ENCODE data around the gene TRAPPC2B.
A peak's percentile ranks its signal among the peaks of the same experiment; 100 is the strongest.

The TRAPPC2B gene

GRCh38 chr19:57362997-57363687, at the start of gene TRAPPC2B, which contains the start of gene ZNF547:
Gene TRAPPC2B, plus strand, starts transcription at chr19:57363551. Its CDS starts 1,283 bp downstream, at chr19:57364834.
Gene ZNF547, plus strand, starts transcription at chr19:57363551. Its CDS starts 5,005 bp downstream, at chr19:57368556.
- H3K4me3 ChIP-seq: peak within 1 kb of the TSS; percentile 95
- peaks cover 14% of the 10 kb centered on the region; the same call in 1 of the 2 replicates for H3K36me3 ChIP-seq (ENCODE audit: insufficient read depth, low read length)
- peak within 1 kb of the TSS; percentile 88 for H3K9ac ChIP-seq (ENCODE audit: insufficient read length)
- H3K27ac ChIP-seq: peak within 1 kb of the TSS; percentile 98
- DNase-seq (ENCODE audit: low read depth, low spot score): peak; percentile 94
- peaks cover 3% of the 10 kb centered on the region; the same call in 1 of the 2 replicates for H3K9me3 ChIP-seq (ENCODE audit: low read depth, low read length)
- TF ChIP-seq EZH2 (IDR thresholded peaks at IDR 0.05) (no peak), POLR2AphosphoS5 (IDR thresholded peaks at IDR 0.05; ENCODE audit: borderline replicate concordance, low read depth, low read length) (peak; percentile 78), FOXP2 (optimal IDR thresholded peaks at IDR 0.05; ENCODE audit: control extremely low read depth, extremely low read length, insufficient read depth) (no peak)

DNA sequence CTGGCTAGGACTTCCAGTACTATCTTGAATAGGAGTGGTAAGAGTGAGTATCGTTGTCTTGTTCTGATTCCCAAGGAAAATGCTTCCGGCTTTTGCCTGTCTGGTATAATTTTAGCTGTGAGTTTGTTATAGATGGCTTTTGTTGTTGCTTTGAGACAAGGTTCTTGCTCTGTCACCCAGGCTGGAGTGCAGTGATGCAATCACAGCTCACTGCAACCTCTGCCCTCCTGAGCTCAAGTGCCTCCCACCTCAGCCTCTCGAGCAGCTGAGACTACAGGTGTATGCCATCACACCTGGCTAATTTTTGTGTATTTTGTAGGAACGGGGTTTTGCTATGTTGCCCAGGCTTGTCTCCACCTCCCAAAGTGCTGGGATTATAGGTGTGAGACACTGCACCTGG, 49.2 kb upstream of the TRAPPC2B start:
- Histone ChIP-seq H3K9me3 (ENCODE audit: low read depth, low read length) (no peaks in the 10 kb centered on the region), H3K27ac (no peak overlapping the region), H3K9ac (ENCODE audit: insufficient read length) (no peak overlapping the region), H3K4me3 (no peak overlapping the region), H3K36me3 (ENCODE audit: insufficient read depth, low read length) (no peaks in the 10 kb centered on the region)
- no peak for DNase-seq (ENCODE audit: low read depth, low spot score)
- TF ChIP-seq POLR2AphosphoS5 (IDR thresholded peaks at IDR 0.05; ENCODE audit: borderline replicate concordance, low read depth, low read length) (no peak), FOXP2 (optimal IDR thresholded peaks at IDR 0.05; ENCODE audit: control extremely low read depth, extremely low read length, insufficient read depth) (no peak), EZH2 (IDR thresholded peaks at IDR 0.05) (no peak)

DNA sequence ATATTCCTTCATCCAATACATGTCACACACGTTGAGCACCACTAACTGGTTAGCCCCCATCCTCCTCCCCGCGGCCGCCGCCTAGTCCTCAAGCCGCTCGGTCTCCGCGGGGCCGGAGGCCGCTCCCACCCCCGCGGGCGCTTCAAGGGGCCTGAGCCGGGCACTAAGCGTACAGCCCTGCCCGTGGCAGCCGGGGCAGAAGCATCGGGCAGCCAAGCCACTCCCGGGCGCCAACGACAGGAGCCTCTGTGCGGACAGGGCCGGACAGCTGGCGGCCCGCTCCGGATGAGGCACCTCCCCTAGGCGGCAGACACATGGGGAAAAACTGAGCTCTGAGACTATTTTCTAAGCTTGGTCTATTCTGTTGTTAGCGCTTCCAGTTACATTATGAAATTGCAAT, 45.8 kb upstream of the TRAPPC2B start:
- Histone ChIP-seq H3K27ac (no peak overlapping the region), H3K36me3 (ENCODE audit: insufficient read depth, low read length) (no peaks in the 10 kb centered on the region), H3K9ac (ENCODE audit: insufficient read length) (no peak overlapping the region), H3K9me3 (ENCODE audit: low read depth, low read length) (no peaks in the 10 kb centered on the region), H3K4me3 (no peak overlapping the region)
- TF ChIP-seq POLR2AphosphoS5 (IDR thresholded peaks at IDR 0.05; ENCODE audit: borderline replicate concordance, low read depth, low read length) (no peak), EZH2 (IDR thresholded peaks at IDR 0.05) (no peak), FOXP2 (optimal IDR thresholded peaks at IDR 0.05; ENCODE audit: control extremely low read depth, extremely low read length, insufficient read depth) (no peak)
- no peak for DNase-seq (ENCODE audit: low read depth, low spot score)

DNA sequence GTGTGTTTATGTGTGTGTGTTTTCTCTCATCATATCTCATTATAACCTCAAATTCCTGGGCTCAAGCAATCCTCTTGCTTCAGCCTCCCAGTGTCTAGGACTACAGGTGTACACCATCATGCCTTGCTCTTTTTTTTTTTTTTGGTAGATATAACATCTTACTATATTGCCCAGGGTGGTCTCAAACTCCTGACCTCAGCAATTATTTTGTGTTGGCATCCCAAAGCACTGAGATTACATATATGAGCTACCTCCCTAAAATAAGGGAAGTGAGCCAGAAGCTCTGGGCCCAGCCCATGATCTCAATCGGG, 43.5 kb upstream of the TRAPPC2B start:
- no peak for DNase-seq (ENCODE audit: low read depth, low spot score)
- TF ChIP-seq FOXP2 (optimal IDR thresholded peaks at IDR 0.05; ENCODE audit: control extremely low read depth, extremely low read length, insufficient read depth) (no peak), EZH2 (IDR thresholded peaks at IDR 0.05) (no peak), POLR2AphosphoS5 (IDR thresholded peaks at IDR 0.05; ENCODE audit: borderline replicate concordance, low read depth, low read length) (no peak)
- Histone ChIP-seq H3K36me3 (ENCODE audit: insufficient read depth, low read length) (peaks cover 20% of the 10 kb centered on the region), H3K9me3 (ENCODE audit: low read depth, low read length) (no peaks in the 10 kb centered on the region), H3K27ac (peak overlapping the region; percentile 70), H3K4me3 (peak overlapping the region; percentile 93), H3K9ac (ENCODE audit: insufficient read length) (peak overlapping the region; percentile 98)

DNA sequence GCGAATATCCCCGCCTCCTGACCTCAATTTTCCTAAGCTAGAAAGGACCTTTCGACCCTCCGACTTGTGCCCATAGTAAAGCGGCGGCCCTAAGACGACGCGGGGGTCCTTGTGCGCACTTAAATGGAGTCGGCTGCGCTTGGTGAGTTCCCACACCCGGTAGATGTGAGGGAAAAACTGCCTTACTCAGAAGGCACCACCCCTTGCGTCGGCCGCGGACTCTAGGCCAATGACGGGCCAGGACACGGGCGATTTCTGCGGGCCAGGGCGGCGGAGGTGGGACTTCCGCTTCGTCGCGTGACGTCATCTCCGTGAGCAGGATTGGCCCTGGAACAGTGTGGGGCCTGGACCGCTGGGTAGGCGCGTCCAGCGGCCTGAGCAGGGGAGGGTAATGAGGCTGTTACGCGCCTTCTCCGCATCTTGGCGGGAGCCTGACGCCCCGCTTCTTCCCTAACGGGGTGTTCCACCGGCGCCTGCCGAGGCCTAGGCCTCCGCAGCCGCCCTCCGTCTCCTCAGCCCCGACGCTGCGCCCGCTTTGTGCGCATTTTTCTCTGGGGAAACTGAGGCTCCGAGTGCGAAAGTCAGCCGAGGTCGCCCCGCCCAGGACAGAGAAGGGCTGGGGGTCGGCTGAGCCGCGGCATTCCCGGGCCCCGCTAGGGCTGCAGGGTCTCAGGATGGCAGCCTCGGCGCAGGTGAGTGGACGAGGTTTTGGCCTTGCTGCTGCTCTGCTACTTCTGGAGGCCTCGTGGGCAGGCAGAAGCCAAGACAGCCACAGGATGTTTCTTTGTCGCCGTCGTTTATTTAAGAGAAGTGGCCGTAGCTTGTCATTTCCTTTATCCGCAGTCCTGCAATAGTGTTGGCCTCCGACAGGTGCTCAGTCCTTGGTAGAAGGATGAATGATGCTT, 42.9 kb upstream of the TRAPPC2B start, which contains the start of gene ZNF543:
Gene ZNF543 (plus strand): TSS at position 293 of the 905 bp plus-strand sequence. CDS start 382 bp downstream, at position 675.
- H3K27ac ChIP-seq: peak within 1 kb of the TSS; percentile 70
- peak within 1 kb of the TSS; percentile 93 for H3K4me3 ChIP-seq
- peaks cover 26% of the 10 kb centered on the region for H3K36me3 ChIP-seq (ENCODE audit: insufficient read depth, low read length)
- peak; percentile 58 for DNase-seq (ENCODE audit: low read depth, low spot score)
- no peaks in the 10 kb centered on the region for H3K9me3 ChIP-seq (ENCODE audit: low read depth, low read length)
- H3K9ac ChIP-seq (ENCODE audit: insufficient read length): peak within 1 kb of the TSS; percentile 98
- TF ChIP-seq POLR2AphosphoS5 (IDR thresholded peaks at IDR 0.05; ENCODE audit: borderline replicate concordance, low read depth, low read length): peak; percentile 87
- TF ChIP-seq EZH2 (IDR thresholded peaks at IDR 0.05): no peak
- no peak for TF ChIP-seq FOXP2 (optimal IDR thresholded peaks at IDR 0.05; ENCODE audit: control extremely low read depth, extremely low read length, insufficient read depth)

DNA sequence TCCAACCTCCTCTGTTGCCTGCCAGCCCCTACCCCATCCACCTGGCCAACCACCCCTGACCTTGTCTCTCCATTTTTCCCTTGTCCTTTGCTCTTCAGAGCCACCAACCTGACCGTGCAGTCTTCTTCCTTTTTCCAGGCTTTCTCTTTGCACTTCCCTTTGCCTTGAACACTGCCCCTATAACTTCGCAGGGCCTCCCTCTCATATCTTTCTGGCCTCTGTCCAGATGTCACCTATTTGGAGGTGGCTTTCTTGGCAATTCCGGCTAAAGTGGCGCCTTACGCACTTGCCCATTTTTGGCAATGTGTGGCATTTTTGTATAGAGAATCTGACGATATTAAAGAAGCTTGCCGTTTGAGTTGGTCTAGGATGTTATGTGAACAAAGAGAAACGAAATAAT, 42.2 kb upstream of the TRAPPC2B start:
- Histone ChIP-seq H3K9ac (ENCODE audit: insufficient read length) (peak overlapping the region; percentile 98), H3K36me3 (ENCODE audit: insufficient read depth, low read length) (peaks cover 33% of the 10 kb centered on the region), H3K27ac (no peak overlapping the region), H3K4me3 (peak overlapping the region; percentile 93), H3K9me3 (ENCODE audit: low read depth, low read length) (no peaks in the 10 kb centered on the region)
- no peak for DNase-seq (ENCODE audit: low read depth, low spot score)
- TF ChIP-seq POLR2AphosphoS5 (IDR thresholded peaks at IDR 0.05; ENCODE audit: borderline replicate concordance, low read depth, low read length) (no peak), EZH2 (IDR thresholded peaks at IDR 0.05) (no peak), FOXP2 (optimal IDR thresholded peaks at IDR 0.05; ENCODE audit: control extremely low read depth, extremely low read length, insufficient read depth) (no peak)

- no peak for DNase-seq (ENCODE audit: low read depth, low spot score)
- Histone ChIP-seq H3K27ac (no peak overlapping the region), H3K9ac (ENCODE audit: insufficient read length) (peak overlapping the region; percentile 98)
Observed at GRCh38 chr19:57321751-57322150, 41.6 kb upstream of the TRAPPC2B start.

DNA sequence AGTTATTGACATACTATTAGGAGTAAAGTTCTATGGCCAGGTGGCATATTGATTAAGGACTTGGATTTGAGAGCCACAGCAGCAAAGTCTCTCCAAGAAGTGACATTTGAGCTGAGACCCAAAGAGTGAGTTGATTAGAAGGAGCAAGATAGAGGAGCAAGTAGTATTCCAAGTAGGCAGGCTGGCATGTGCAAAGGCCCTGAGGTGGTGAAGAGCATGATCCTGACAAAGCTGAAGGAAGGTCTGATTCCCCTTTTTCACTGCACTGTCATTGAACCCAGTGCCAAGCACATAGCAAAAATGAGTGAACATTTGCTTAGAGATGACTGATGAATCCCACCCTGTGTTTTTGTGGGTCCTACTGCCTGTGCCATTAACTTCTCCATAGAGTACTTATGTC, 38.4 kb upstream of the TRAPPC2B start:
- DNase-seq (ENCODE audit: low read depth, low spot score): no peak
- Histone ChIP-seq H3K9me3 (ENCODE audit: low read depth, low read length) (0 out of 2 replicates have a peak, but pooled peaks cover 4% of the 10 kb centered on the region), H3K36me3 (ENCODE audit: insufficient read depth, low read length) (peaks cover 70% of the 10 kb centered on the region), H3K4me3 (no peak overlapping the region), H3K9ac (ENCODE audit: insufficient read length) (no peak overlapping the region), H3K27ac (no peak overlapping the region)
- no peak for TF ChIP-seq EZH2 (IDR thresholded peaks at IDR 0.05)
- no peak for TF ChIP-seq POLR2AphosphoS5 (IDR thresholded peaks at IDR 0.05; ENCODE audit: borderline replicate concordance, low read depth, low read length)
- TF ChIP-seq FOXP2 (optimal IDR thresholded peaks at IDR 0.05; ENCODE audit: control extremely low read depth, extremely low read length, insufficient read depth): no peak

More at GRCh38 chr19:57321751-57322150, 41.6 kb upstream of the TRAPPC2B start:
- peaks cover 39% of the 10 kb centered on the region for H3K36me3 ChIP-seq (ENCODE audit: insufficient read depth, low read length)
- no peaks in the 10 kb centered on the region for H3K9me3 ChIP-seq (ENCODE audit: low read depth, low read length)
- TF ChIP-seq FOXP2 (optimal IDR thresholded peaks at IDR 0.05; ENCODE audit: control extremely low read depth, extremely low read length, insufficient read depth) (no peak), EZH2 (IDR thresholded peaks at IDR 0.05) (no peak), POLR2AphosphoS5 (IDR thresholded peaks at IDR 0.05; ENCODE audit: borderline replicate concordance, low read depth, low read length) (no peak)
- H3K4me3 ChIP-seq: peak overlapping the region; percentile 93
